GM12801 (cell line): Measurements from ENCODE around the gene C20orf204.

ENCODE experiments used
- TF ChIP-seq, protein P1 (sequence below): IDR thresholded peaks from one replicate; pipeline ENCODE4 v1.5.1; 2011; ENCODE audit warnings: control low read depth; ENCODE audit not compliant: insufficient read length; ENCODE audit errors: extremely low read depth

Gene C20orf204

DNA sequence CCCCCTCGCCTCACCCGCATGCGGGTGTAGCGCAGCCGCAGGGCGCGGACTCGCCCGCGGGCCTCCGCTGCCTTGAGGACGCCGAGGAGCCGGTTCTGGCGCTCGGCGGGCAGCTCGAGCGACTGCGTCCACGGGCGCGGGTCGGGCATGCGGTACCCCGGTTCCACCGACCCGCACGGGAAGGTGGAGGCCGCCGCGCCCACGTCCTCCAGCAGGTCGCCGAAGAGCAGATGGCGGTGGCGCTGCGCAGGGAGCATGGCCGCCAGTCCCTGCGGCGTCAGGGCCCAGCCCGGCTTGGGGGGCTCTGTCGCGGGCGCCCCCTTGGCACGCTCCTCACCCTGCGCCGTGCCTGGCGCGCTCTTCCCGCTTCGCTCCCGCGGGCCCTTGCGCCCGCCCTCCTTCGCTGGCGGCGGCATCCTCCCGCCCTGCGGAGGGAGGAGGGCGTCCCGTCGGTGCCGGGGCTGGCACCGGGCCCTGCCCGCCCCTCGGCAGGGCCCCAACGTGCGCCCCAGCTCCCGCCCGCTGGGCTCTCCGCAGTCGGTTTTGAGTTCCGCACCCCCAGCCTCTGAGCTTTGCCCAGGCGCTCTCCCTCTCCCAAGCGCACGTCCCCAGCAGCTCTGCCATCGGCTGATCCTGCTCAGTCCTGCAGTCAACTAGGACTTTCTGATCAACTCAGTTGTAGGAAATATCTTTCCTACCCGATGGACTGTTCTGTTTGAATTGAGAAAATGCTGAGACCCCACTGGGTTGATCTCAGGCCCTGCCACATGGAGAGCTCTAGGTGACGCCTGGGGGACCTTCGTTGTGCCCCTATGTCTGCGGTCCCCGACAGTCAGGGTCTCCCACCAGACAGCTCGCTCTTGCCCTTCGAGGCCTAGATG lies 48.1 kb downstream of the C20orf204 start, which contains the start of gene LKAAEAR1:
LKAAEAR1 (minus strand) TSS at position 595 of the 881 bp plus-strand sequence; CDS start at position 416, 179 bp downstream.
- TF ChIP-seq, protein P1, sequence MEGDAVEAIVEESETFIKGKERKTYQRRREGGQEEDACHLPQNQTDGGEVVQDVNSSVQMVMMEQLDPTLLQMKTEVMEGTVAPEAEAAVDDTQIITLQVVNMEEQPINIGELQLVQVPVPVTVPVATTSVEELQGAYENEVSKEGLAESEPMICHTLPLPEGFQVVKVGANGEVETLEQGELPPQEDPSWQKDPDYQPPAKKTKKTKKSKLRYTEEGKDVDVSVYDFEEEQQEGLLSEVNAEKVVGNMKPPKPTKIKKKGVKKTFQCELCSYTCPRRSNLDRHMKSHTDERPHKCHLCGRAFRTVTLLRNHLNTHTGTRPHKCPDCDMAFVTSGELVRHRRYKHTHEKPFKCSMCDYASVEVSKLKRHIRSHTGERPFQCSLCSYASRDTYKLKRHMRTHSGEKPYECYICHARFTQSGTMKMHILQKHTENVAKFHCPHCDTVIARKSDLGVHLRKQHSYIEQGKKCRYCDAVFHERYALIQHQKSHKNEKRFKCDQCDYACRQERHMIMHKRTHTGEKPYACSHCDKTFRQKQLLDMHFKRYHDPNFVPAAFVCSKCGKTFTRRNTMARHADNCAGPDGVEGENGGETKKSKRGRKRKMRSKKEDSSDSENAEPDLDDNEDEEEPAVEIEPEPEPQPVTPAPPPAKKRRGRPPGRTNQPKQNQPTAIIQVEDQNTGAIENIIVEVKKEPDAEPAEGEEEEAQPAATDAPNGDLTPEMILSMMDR: no peak

DNA sequence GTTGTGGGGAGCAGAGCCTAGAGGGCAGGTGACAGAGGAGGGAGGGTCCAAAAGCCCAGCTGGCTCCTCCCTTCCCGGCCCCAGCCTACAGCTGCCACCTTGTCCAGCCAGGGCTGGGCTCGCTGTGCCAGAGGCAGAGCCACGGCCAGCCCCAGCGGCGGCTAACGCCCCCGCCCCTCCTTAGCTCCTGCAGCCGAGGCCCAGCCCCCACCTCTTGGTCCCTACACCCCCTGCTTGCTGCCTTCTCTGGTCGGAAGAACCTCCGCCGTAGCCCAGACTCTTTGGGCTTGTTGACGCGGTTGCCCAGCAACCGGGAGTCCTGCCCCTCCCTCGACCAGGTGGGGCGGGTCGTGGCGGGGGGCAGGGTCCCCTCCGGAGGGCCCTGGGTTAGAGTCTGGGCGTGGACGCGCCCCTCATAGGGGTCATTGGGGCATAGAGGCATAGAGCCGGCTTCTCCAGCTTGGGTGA lies 48.7 kb downstream of the C20orf204 start:
- TF ChIP-seq, protein P1: no peak

DNA sequence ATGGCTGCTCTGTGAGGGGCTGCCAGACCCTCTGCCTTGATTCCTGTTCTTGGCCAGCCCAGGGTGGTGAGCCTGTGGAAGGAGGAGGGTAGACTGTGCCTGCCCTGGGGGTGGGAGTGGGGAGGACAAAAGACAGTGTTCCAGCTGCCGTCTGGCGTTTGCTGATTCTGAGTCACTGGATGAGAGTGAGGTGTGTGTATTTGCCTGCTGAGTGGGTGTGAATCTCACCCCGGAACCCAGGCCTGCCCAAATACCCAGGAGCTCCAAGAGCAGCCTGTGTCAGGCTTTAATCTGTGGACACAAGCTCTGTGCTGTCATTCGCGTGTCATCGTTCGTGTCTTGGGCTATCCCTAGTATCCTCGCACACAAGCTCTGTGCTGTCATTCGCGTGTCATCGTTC lies 50.8 kb downstream of the C20orf204 start:
- TF ChIP-seq, protein P1: no peak
